Sigmoid colon (tissue), 4 donors: Measurements from ENCODE around the gene ZZZ3.

Experiments used
- POLR2A ChIP-seq, 2 donors: fragments of 450-650 bp; IDR thresholded peaks; one replicate each; pipeline ENCODE4 v1.6.1; 2016; ENCODE audit warnings: antibody characterized with exemption in 2 of 2, mild to moderate bottlenecking in 2 of 2, moderate library complexity in 2 of 2
- POLR2AphosphoS5 ChIP-seq, 4 donors: sonication (generic); formaldehyde crosslinking; IDR thresholded peaks; one replicate each; pipeline ENCODE4 v1.6.1; 2017; ENCODE audit warnings: antibody characterized with exemption in 4 of 4
- TF ChIP-seq, protein P1 (sequence below), 4 experiments: fragments of 450-650 bp in 3 of 4; fragments of 200-600 bp in 1 of 4; IDR thresholded peaks; one replicate each; pipeline ENCODE4 v1.5.1; 2016 to 2019; ENCODE audit warnings: antibody characterized with exemption in 4 of 4, mild to moderate bottlenecking in 3 of 4, moderate library complexity in 2 of 4

DNA sequence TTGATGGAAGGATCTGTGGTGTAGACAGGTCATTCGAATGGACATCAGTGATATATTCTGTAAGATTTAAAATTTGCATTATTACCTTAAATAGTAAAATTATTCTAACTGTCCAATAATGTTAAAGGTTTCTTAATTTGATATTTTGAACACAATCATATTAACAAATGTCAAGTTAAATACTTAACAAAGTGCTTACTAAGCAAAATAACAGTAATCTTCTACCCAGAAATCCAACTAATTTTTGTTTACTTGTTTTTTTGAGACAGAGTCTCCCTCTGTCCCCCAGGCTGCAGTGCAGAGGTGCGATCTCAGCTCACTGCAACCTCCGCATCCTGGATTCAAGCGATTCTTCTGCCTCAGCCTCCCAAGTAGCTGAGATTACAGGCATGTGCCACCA lies 43.2 kb upstream of the ZZZ3 start:
- TF ChIP-seq, protein P1, sequence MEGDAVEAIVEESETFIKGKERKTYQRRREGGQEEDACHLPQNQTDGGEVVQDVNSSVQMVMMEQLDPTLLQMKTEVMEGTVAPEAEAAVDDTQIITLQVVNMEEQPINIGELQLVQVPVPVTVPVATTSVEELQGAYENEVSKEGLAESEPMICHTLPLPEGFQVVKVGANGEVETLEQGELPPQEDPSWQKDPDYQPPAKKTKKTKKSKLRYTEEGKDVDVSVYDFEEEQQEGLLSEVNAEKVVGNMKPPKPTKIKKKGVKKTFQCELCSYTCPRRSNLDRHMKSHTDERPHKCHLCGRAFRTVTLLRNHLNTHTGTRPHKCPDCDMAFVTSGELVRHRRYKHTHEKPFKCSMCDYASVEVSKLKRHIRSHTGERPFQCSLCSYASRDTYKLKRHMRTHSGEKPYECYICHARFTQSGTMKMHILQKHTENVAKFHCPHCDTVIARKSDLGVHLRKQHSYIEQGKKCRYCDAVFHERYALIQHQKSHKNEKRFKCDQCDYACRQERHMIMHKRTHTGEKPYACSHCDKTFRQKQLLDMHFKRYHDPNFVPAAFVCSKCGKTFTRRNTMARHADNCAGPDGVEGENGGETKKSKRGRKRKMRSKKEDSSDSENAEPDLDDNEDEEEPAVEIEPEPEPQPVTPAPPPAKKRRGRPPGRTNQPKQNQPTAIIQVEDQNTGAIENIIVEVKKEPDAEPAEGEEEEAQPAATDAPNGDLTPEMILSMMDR (IDR thresholded peaks at IDR 0.05), result no peak
- TF ChIP-seq POLR2A (IDR thresholded peaks at IDR 0.05) (no peak), POLR2AphosphoS5 (IDR thresholded peaks at IDR 0.05) (no peak)
